Peyer's patch (tissue), 4 donors: Measurements from ENCODE around the gene MICOS13. TPM values are rescaled to one million over a fixed set of nuclear protein-coding genes. Genes with fewer than 3 reads are reported as not detected.

ENCODE experiments used
- DNase-seq, 3 donors: peaks; one replicate each; pipeline ENCODE4 v3.0.0-alpha.2; 2017 to 2019
- H3K27ac ChIP-seq, 4 donors: fragments of 200-600 bp; sonication (generic); one replicate each; pipeline ENCODE4 v1.5.1; 2016 to 2019
- H3K27me3 ChIP-seq, 2 donors: fragments of 200-600 bp; sonication (generic); one replicate each; pipeline ENCODE4 v1.5.1; 2019
- H3K36me3 ChIP-seq, 3 donors: fragments of 200-600 bp; sonication (generic); one replicate each; pipeline ENCODE4 v1.5.1; 2016 to 2019
- H3K4me1 ChIP-seq, 4 donors: fragments of 200-600 bp; sonication (generic); one replicate each; pipeline ENCODE4 v1.5.1; 2016 to 2019
- H3K4me3 ChIP-seq, 4 donors: fragments of 200-600 bp; sonication (generic); 1 replicate in 3 of 4; 2 replicates in 1 of 4; pipeline ENCODE4 v1.5.1; 2016 to 2019; ENCODE audit warnings: mild to moderate bottlenecking in 1 of 4
- H3K9me3 ChIP-seq, 4 donors: fragments of 200-600 bp; sonication (generic); one replicate each; pipeline ENCODE4 v1.5.1; 2016 to 2019; ENCODE audit warnings: mild to moderate bottlenecking in 1 of 4
- POLR2A ChIP-seq, 2 donors: fragments of 450-650 bp; IDR thresholded peaks; one replicate each; pipeline ENCODE4 v1.5.1; 2017; ENCODE audit warnings: antibody characterized with exemption in 2 of 2, mild to moderate bottlenecking in 2 of 2, moderate library complexity in 2 of 2
- total RNA-seq, 4 donors: library from RNA; depleted of rRNA; stranded (reverse); fragments of >200 nt; gene quantifications; one replicate each; pipeline ENCODE4 v1.1.0, GENCODE V29; 2016
- TF ChIP-seq, protein P1 (sequence below), 6 experiments: fragments of 450-650 bp in 4 of 6; fragments of 200-600 bp in 2 of 6; sonication (generic) in 1 of 6; IDR thresholded peaks; one replicate each; pipeline ENCODE4 v1.5.1; 2017 to 2019; ENCODE audit warnings: antibody characterized with exemption in 6 of 6, mild to moderate bottlenecking in 3 of 6, moderate library complexity in 1 of 6

MICOS13 gene
- total RNA-seq, 4 donors from 2014 or later: 11.6 to 48.0 (median 40.0) TPM

DNA sequence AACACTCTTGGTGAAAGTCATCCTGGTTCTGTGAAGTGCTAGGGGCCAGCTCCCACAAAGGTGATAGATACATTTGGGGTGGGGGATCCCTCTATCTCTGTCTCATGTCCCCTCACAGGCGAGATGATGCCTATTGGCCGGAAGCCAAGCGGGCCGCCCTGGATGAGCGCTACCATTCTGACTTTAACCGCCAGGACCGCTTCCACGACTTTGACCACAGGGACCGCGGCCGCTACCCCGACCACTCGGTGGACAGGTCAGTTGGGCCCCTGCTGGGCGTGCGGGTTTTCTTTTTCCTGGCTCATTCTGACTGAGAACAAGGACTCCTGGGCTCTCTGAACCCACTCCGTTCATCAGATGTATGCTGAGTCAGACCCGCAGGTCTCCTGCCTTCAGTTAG is 16.4 kb downstream of the MICOS13 start:
- Histone ChIP-seq H3K27ac (no peak overlapping the region), H3K9me3 (no peaks in the 10 kb centered on the region), H3K4me1 (no peaks in the 10 kb centered on the region), H3K27me3 (no peaks in the 10 kb centered on the region), H3K4me3 (no peak overlapping the region), H3K36me3 (peaks cover 0 to 98% (median 0%) of the 10 kb centered on the region in 3 donors)
- TF ChIP-seq, protein P1, sequence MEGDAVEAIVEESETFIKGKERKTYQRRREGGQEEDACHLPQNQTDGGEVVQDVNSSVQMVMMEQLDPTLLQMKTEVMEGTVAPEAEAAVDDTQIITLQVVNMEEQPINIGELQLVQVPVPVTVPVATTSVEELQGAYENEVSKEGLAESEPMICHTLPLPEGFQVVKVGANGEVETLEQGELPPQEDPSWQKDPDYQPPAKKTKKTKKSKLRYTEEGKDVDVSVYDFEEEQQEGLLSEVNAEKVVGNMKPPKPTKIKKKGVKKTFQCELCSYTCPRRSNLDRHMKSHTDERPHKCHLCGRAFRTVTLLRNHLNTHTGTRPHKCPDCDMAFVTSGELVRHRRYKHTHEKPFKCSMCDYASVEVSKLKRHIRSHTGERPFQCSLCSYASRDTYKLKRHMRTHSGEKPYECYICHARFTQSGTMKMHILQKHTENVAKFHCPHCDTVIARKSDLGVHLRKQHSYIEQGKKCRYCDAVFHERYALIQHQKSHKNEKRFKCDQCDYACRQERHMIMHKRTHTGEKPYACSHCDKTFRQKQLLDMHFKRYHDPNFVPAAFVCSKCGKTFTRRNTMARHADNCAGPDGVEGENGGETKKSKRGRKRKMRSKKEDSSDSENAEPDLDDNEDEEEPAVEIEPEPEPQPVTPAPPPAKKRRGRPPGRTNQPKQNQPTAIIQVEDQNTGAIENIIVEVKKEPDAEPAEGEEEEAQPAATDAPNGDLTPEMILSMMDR (IDR thresholded peaks at IDR 0.05): no peak
- TF ChIP-seq POLR2A (IDR thresholded peaks at IDR 0.05): no peak
- no peak for DNase-seq

DNA sequence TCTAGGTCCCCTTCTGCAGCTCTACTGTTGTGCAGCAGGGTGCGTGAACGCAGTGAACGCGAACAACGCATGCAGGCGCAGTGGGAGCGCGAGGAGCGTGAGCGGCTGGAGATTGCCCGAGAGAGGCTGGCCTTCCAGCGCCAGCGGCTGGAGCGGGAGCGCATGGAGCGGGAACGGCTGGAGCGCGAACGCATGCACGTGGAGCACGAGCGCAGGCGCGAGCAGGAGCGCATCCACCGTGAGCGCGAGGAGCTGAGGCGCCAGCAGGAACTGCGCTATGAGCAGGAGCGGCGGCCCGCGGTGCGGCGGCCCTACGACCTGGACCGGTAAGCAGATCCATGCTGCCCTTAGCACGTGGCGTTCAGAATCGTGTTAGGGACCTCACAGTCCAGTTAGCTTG is 18.8 kb downstream of the MICOS13 start:
- Histone ChIP-seq H3K4me1 (no peaks in the 10 kb centered on the region), H3K36me3 (peaks cover 0 to 98% (median 0%) of the 10 kb centered on the region in 3 donors), H3K27ac (no peak overlapping the region), H3K9me3 (no peaks in the 10 kb centered on the region), H3K4me3 (no peak overlapping the region), H3K27me3 (no peaks in the 10 kb centered on the region)
- TF ChIP-seq POLR2A (IDR thresholded peaks at IDR 0.05): no peak
- TF ChIP-seq, protein P1 (IDR thresholded peaks at IDR 0.05): no peak
- no peak for DNase-seq

GRCh38 chr19:5655412-5655811 is 24.9 kb downstream of the MICOS13 start:
- Histone ChIP-seq H3K9me3 (no peaks in the 10 kb centered on the region), H3K4me3 (no peak overlapping the region), H3K27ac (no peak overlapping the region), H3K36me3 (peaks cover 0 to 98% (median 4%) of the 10 kb centered on the region in 3 donors), H3K27me3 (no peaks in the 10 kb centered on the region), H3K4me1 (no peaks in the 10 kb centered on the region)
- TF ChIP-seq, protein P1 (IDR thresholded peaks at IDR 0.05): no peak
- peak in 2 of 3 donors; percentile 49 to 60 for DNase-seq

GRCh38 chr19:5654931-5655330 is 25.4 kb downstream of the MICOS13 start:
- DNase-seq: peak in 1 of 3 donors; percentile 19
- Histone ChIP-seq H3K27me3 (no peaks in the 10 kb centered on the region), H3K36me3 (peaks cover 0 to 100% (median 9%) of the 10 kb centered on the region in 3 donors), H3K4me1 (no peaks in the 10 kb centered on the region), H3K9me3 (no peaks in the 10 kb centered on the region), H3K4me3 (no peak overlapping the region), H3K27ac (no peak overlapping the region)
- TF ChIP-seq POLR2A (IDR thresholded peaks at IDR 0.05): no peak
- TF ChIP-seq, protein P1 (IDR thresholded peaks at IDR 0.05): no peak

DNA sequence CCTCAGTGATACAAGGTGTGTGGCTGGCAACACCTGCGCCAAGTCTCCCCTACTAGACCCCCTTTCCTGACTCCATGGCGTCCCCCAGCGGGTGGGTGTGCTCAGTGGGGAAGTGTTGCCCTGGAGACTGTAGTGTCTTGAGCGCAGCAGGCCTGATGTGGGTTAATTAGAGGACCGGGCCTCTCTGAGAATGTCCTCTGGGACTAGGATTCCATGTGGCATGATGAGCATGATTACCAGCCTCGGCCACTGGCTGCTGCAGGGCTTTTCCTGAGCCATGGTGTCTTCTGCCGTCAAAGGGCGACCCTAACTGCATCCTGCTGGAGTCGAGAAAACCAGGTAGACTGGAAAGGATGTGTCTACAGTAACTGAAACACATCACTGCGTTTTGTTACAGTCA is 28.1 kb downstream of the MICOS13 start:
- no peaks in the 10 kb centered on the region for H3K27me3 ChIP-seq
- H3K36me3 ChIP-seq: peaks cover 0 to 91% (median 9%) of the 10 kb centered on the region in 3 donors
- no peaks in the 10 kb centered on the region for H3K9me3 ChIP-seq
- H3K27ac ChIP-seq: no peak overlapping the region
- H3K4me3 ChIP-seq: no peak overlapping the region
- peak in 1 of 3 donors; percentile 10 for DNase-seq
- TF ChIP-seq, protein P1 (IDR thresholded peaks at IDR 0.05): no peak
- no peak for TF ChIP-seq POLR2A (IDR thresholded peaks at IDR 0.05)
- H3K4me1 ChIP-seq: no peaks in the 10 kb centered on the region

DNA sequence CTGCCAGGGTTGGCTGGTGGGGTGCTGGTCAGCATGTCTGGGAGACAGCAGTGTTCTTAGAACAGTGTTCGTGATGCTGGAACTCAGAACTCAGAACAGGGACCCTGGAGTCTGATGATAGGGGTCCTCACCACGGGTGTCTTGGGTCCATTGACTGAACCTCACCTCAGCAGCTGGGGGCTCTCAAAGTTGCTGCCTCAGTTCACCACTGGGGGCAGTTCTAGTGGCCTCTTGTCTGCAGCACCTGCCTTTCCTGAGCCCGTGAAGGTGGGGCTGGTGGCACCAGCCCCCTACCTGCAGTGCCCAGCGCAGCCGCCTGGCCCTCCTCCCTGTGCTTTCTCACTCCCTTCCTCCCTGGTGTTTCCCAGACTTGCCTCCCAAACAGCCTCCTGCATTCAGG is 29.0 kb downstream of the MICOS13 start:
- Histone ChIP-seq H3K36me3 (peaks cover 0 to 91% (median 9%) of the 10 kb centered on the region in 3 donors), H3K4me3 (no peak overlapping the region), H3K27ac (no peak overlapping the region), H3K4me1 (no peaks in the 10 kb centered on the region), H3K27me3 (no peaks in the 10 kb centered on the region), H3K9me3 (no peaks in the 10 kb centered on the region)
- peak in 1 of 3 donors; percentile 36 for DNase-seq
- TF ChIP-seq POLR2A (IDR thresholded peaks at IDR 0.05): no peak
- TF ChIP-seq, protein P1 (IDR thresholded peaks at IDR 0.05): no peak
